ENCODE results near the gene COCH. TPM values are rescaled to one million over a fixed set of nuclear protein-coding genes. Genes with fewer than 3 reads are reported as not detected.
A peak's percentile ranks its signal among the peaks of the same experiment; 100 is the strongest.

Gene COCH
- 8.3 TPM for polyA plus RNA-seq (2013, experiment 1 of 2)
- polyA plus RNA-seq (2013, experiment 2 of 2), result 8.7 TPM

GRCh38 chr14:30874120-30874998, at the start of gene COCH:
Gene COCH (plus strand): TSS chr14:30874559. CDS start chr14:30874939, 380 bp downstream.
- 3% methylated on average over 99 of the region's 99 CpGs for WGBS
- Histone ChIP-seq H3K27ac (ENCODE audit: low read depth, low read length) (no peak within 1 kb of the TSS), H3K4me1 (ENCODE audit: insufficient read depth, low read length) (peaks cover 30% of the 10 kb centered on the region), H3K9me3 (ENCODE audit: insufficient read depth, low read depth, low read length) (no peaks in the 10 kb centered on the region), H3K36me3 (ENCODE audit: insufficient read depth, low read length) (no peaks in the 10 kb centered on the region), H3K9ac (ENCODE audit: low read depth, low read length) (peak within 1 kb of the TSS; percentile 46), H3K27me3 (ENCODE audit: insufficient read depth, low read length) (peaks cover 46% of the 10 kb centered on the region), H3K4me3 (ENCODE audit: low read length) (peak within 1 kb of the TSS; percentile 56)

DNA sequence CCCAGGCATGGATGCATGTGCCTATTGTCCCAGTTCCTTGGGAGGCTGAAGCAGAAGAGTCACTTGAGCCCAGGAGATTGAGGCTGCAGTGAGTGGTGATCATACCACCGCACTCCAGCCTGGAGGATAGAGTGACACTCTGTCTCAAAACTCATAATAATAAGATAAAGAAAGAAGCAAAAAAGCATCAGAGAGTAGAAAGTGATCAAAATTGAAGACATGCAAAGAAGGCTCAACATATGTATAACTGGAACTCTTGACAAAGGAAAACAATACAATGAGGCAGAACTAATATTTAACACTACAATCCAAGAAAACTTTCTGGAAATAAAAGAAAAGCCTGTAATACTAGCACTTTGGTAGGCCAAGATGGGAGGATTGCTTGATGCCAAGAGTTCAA, 48.3 kb upstream of the COCH start:
- H3K4me3 ChIP-seq (ENCODE audit: low read length), result no peak overlapping the region
- peaks cover 21% of the 10 kb centered on the region for H3K9me3 ChIP-seq (ENCODE audit: insufficient read depth, low read depth, low read length)
- H3K9ac ChIP-seq (ENCODE audit: low read depth, low read length), result no peak overlapping the region
- no peaks in the 10 kb centered on the region for H3K27me3 ChIP-seq (ENCODE audit: insufficient read depth, low read length)
- no peaks in the 10 kb centered on the region for H3K4me1 ChIP-seq (ENCODE audit: insufficient read depth, low read length)
- WGBS, result 100% methylated on average over 1 of the region's 1 CpG
- no peak overlapping the region for H3K27ac ChIP-seq (ENCODE audit: low read depth, low read length)
- H3K36me3 ChIP-seq (ENCODE audit: insufficient read depth, low read length), result no peaks in the 10 kb centered on the region

DNA sequence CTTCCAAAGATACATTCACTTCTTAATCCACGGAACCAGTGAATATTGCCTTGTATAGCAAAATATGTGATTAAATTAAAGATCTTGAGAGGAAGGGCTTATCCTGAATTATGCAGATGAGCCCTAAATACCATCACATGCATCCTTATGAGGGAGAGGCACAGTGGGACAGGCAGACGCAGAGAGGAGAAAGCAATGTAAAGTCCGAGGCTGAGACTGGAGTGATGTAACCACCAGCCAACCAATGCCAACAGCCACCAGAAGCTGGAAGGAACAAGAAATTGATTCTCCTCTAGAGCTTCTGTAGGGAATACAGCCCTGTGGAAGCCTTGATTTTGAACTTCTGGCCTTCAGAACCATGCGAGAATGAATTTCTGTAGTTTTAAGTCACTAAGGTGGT, 44.5 kb upstream of the COCH start:
- H3K27me3 ChIP-seq (ENCODE audit: insufficient read depth, low read length), result no peaks in the 10 kb centered on the region
- no peak overlapping the region for H3K4me3 ChIP-seq (ENCODE audit: low read length)
- H3K4me1 ChIP-seq (ENCODE audit: insufficient read depth, low read length), result no peaks in the 10 kb centered on the region
- no peak overlapping the region for H3K9ac ChIP-seq (ENCODE audit: low read depth, low read length)
- 97% methylated on average over 4 of the region's 4 CpGs for WGBS
- peaks cover 25% of the 10 kb centered on the region for H3K9me3 ChIP-seq (ENCODE audit: insufficient read depth, low read depth, low read length)
- H3K27ac ChIP-seq (ENCODE audit: low read depth, low read length), result no peak overlapping the region
- H3K36me3 ChIP-seq (ENCODE audit: insufficient read depth, low read length), result no peaks in the 10 kb centered on the region

DNA sequence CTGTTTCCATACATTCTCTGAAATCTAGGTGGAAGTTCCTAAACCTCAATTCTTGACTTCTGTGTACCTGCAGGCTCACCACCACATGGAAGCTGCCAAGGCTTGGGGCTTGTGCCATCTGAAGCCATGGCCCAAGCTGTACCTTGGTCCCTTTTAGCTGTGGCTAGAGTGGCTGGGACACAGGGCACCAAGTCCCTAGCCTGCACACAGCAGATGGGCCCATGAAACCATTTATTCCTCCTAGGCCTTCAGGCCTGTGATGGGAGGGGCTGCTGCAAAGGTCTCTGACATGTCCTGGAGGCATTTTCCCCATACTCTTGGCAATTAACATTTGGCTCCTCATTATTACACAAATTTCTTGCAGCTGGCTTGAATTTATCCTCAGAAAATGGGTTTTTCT, 40.0 kb upstream of the COCH start:
- Histone ChIP-seq H3K9me3 (ENCODE audit: insufficient read depth, low read depth, low read length) (peaks cover 13% of the 10 kb centered on the region), H3K27ac (ENCODE audit: low read depth, low read length) (no peak overlapping the region)

DNA sequence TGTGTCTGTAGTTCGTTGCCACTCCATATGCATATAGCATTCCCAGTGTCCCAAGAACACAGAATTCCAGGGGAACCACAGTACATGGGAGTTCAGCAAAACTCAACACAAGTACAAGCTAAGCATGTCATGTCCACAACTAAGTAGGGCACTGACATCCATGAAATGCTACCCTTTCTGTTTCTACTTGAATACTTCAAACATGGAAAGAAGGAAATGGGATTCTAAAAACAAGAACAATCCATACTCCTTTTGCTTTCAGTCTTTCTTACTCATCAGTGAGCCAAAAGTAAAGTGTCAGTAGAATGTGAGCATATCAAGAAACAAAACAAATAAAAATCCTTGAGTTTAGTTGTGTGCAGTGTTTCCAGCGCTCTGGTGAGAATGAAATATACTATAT, 36.0 kb upstream of the COCH start:
- no peaks in the 10 kb centered on the region for H3K36me3 ChIP-seq (ENCODE audit: insufficient read depth, low read length)
- H3K27me3 ChIP-seq (ENCODE audit: insufficient read depth, low read length), result no peaks in the 10 kb centered on the region
- H3K27ac ChIP-seq (ENCODE audit: low read depth, low read length), result no peak overlapping the region
- H3K9me3 ChIP-seq (ENCODE audit: insufficient read depth, low read depth, low read length), result peaks cover 13% of the 10 kb centered on the region
- H3K4me1 ChIP-seq (ENCODE audit: insufficient read depth, low read length), result no peaks in the 10 kb centered on the region
- WGBS, result 100% methylated on average over 2 of the region's 2 CpGs
- H3K4me3 ChIP-seq (ENCODE audit: low read length), result no peak overlapping the region
- no peak overlapping the region for H3K9ac ChIP-seq (ENCODE audit: low read depth, low read length)

More for the DNA sequence above, 40.0 kb upstream of the COCH start:
- Histone ChIP-seq H3K4me3 (ENCODE audit: low read length) (no peak overlapping the region), H3K27me3 (ENCODE audit: insufficient read depth, low read length) (no peaks in the 10 kb centered on the region), H3K9ac (ENCODE audit: low read depth, low read length) (no peak overlapping the region), H3K36me3 (ENCODE audit: insufficient read depth, low read length) (no peaks in the 10 kb centered on the region), H3K4me1 (ENCODE audit: insufficient read depth, low read length) (no peaks in the 10 kb centered on the region)

- H3K9ac ChIP-seq (ENCODE audit: low read depth, low read length), result no peak overlapping the region
- no peaks in the 10 kb centered on the region for H3K27me3 ChIP-seq (ENCODE audit: insufficient read depth, low read length)
- H3K4me1 ChIP-seq (ENCODE audit: insufficient read depth, low read length), result no peaks in the 10 kb centered on the region
- no peak overlapping the region for H3K27ac ChIP-seq (ENCODE audit: low read depth, low read length)
- WGBS, result 97% methylated on average over 10 of the region's 10 CpGs
- no peak overlapping the region for H3K4me3 ChIP-seq (ENCODE audit: low read length)
- H3K9me3 ChIP-seq (ENCODE audit: insufficient read depth, low read depth, low read length), result 0 out of 2 replicates have a peak, but pooled peaks cover under 1% of the 10 kb centered on the region
- no peaks in the 10 kb centered on the region for H3K36me3 ChIP-seq (ENCODE audit: insufficient read depth, low read length)
Observed at GRCh38 chr14:30840086-30840779, 34.1 kb upstream of the COCH start.

GRCh38 chr14:30842431-30842830, 31.9 kb upstream of the COCH start:
- H3K27me3 ChIP-seq (ENCODE audit: insufficient read depth, low read length), result no peaks in the 10 kb centered on the region
- H3K36me3 ChIP-seq (ENCODE audit: insufficient read depth, low read length), result no peaks in the 10 kb centered on the region
- no peaks in the 10 kb centered on the region for H3K4me1 ChIP-seq (ENCODE audit: insufficient read depth, low read length)
- no peak overlapping the region for H3K9ac ChIP-seq (ENCODE audit: low read depth, low read length)
- H3K4me3 ChIP-seq (ENCODE audit: low read length), result no peak overlapping the region
- H3K27ac ChIP-seq (ENCODE audit: low read depth, low read length), result no peak overlapping the region
- H3K9me3 ChIP-seq (ENCODE audit: insufficient read depth, low read depth, low read length), result no peaks in the 10 kb centered on the region

DNA sequence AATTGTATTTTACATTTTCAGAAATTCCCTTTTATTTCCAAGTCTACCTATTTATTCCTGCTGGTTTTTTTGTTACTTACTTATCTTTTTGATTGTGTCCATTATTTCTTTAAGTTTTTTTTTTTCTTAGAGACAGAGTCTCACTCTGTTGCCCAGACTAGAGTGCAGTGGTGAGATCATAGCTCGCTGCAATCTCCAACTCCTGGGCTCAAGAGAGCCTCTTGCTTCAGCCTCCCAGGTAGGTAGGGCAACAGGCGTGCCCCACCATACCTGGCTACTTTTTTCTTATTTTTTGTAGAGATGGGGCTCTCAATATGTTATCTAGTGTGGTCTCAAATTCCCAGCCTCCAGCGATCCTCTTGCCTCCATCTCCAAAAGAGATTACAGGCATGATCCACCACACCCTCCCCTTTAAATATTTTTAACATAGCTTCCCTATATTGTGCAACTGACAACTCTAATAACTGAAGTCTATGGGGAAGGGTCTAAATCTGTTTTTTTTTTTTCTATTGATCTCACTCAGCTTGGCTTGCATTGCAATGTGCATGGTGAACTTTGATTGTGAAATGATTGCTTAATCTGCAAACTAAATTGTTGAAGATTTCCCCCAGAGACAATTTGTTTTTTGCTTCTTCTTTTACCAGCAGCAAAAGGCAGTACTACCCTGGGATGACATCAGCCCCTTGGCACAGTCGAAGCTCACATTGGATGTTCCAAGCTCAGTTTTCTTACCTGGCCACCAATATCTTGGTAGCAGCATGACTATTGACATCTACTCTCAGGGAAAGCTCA, 25.7 kb upstream of the COCH start:
- Histone ChIP-seq H3K4me3 (ENCODE audit: low read length) (no peak overlapping the region), H3K9me3 (ENCODE audit: insufficient read depth, low read depth, low read length) (no peaks in the 10 kb centered on the region), H3K4me1 (ENCODE audit: insufficient read depth, low read length) (no peaks in the 10 kb centered on the region), H3K27me3 (ENCODE audit: insufficient read depth, low read length) (no peaks in the 10 kb centered on the region), H3K36me3 (ENCODE audit: insufficient read depth, low read length) (no peaks in the 10 kb centered on the region), H3K27ac (ENCODE audit: low read depth, low read length) (no peak overlapping the region), H3K9ac (ENCODE audit: low read depth, low read length) (no peak overlapping the region)
- 90% methylated on average over 3 of the region's 4 CpGs for WGBS

- WGBS, result 100% methylated on average over 1 of the region's 1 CpG
- no peaks in the 10 kb centered on the region for H3K9me3 ChIP-seq (ENCODE audit: insufficient read depth, low read depth, low read length)
- H3K27me3 ChIP-seq (ENCODE audit: insufficient read depth, low read length), result no peaks in the 10 kb centered on the region
- H3K36me3 ChIP-seq (ENCODE audit: insufficient read depth, low read length), result no peaks in the 10 kb centered on the region
- no peak overlapping the region for H3K27ac ChIP-seq (ENCODE audit: low read depth, low read length)
- no peaks in the 10 kb centered on the region for H3K4me1 ChIP-seq (ENCODE audit: insufficient read depth, low read length)
- no peak overlapping the region for H3K9ac ChIP-seq (ENCODE audit: low read depth, low read length)
- no peak overlapping the region for H3K4me3 ChIP-seq (ENCODE audit: low read length)
Observed at GRCh38 chr14:30849354-30849753, 25.0 kb upstream of the COCH start.

DNA sequence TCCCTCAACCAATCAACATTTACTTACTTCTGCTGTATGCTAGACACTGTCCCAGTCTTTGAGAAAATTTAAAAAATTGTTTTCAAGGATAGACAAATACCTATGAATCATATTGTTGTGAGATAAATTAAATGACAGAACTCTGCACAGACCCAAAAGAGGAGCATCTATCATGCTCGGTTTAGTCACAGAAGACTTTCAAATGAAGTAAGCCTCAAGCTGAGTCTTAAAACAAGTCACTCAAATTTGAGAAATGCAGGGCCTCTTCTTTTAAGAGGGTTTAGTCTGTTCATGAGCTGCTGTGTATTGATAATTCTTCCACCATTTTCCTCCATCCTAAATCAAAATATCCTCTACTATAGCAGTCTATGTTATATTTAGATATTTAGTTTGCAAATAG, 24.4 kb upstream of the COCH start:
- Histone ChIP-seq H3K4me1 (ENCODE audit: insufficient read depth, low read length) (no peaks in the 10 kb centered on the region), H3K27ac (ENCODE audit: low read depth, low read length) (no peak overlapping the region)

DNA sequence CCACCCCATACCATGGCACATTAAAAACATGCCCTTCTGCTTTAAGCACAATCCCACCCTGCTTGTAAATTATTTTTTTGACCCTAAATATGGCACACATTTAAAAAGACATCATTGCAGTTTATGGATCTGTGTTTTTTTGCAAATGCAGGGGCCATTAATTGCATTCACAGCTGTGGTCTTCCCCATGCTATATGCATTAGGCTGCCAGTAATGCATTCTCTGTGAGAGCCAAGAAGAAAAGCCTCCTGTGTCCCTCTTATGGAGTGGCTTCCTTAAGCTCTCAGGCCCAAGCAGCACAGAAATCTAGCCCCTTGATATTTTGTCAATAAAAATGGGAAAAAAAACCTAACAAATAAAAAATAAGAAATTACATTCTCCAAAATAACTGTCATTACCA, 20.4 kb upstream of the COCH start:
- H3K9me3 ChIP-seq (ENCODE audit: insufficient read depth, low read depth, low read length), result no peaks in the 10 kb centered on the region
- no peaks in the 10 kb centered on the region for H3K27me3 ChIP-seq (ENCODE audit: insufficient read depth, low read length)
- H3K4me1 ChIP-seq (ENCODE audit: insufficient read depth, low read length), result no peaks in the 10 kb centered on the region
- H3K9ac ChIP-seq (ENCODE audit: low read depth, low read length), result no peak overlapping the region
- H3K36me3 ChIP-seq (ENCODE audit: insufficient read depth, low read length), result no peaks in the 10 kb centered on the region
- H3K27ac ChIP-seq (ENCODE audit: low read depth, low read length), result no peak overlapping the region
- H3K4me3 ChIP-seq (ENCODE audit: low read length), result no peak overlapping the region

More for the DNA sequence above, 24.4 kb upstream of the COCH start:
- no peak overlapping the region for H3K9ac ChIP-seq (ENCODE audit: low read depth, low read length)
- H3K36me3 ChIP-seq (ENCODE audit: insufficient read depth, low read length), result no peaks in the 10 kb centered on the region
- WGBS, result 100% methylated on average over 1 of the region's 1 CpG
- H3K9me3 ChIP-seq (ENCODE audit: insufficient read depth, low read depth, low read length), result no peaks in the 10 kb centered on the region
- H3K27me3 ChIP-seq (ENCODE audit: insufficient read depth, low read length), result no peaks in the 10 kb centered on the region
- H3K4me3 ChIP-seq (ENCODE audit: low read length), result no peak overlapping the region

Data from HUES64 (cell line).